NCI-H524 treated with DMSO at 0.1 percent for 48 hours (cell line): ENCODE data around the gene KANSL1L.
"Not testable (repeated sequence)": the region's sequence is repeated elsewhere in the genome, so short reads cannot be mapped to it uniquely, and the experiment has no call there.

Experiments used
- DNase-seq: peaks from one replicate; lab custom pipeline; 2025; lab: John Stamatoyannopoulos, UW

KANSL1L gene

DNA sequence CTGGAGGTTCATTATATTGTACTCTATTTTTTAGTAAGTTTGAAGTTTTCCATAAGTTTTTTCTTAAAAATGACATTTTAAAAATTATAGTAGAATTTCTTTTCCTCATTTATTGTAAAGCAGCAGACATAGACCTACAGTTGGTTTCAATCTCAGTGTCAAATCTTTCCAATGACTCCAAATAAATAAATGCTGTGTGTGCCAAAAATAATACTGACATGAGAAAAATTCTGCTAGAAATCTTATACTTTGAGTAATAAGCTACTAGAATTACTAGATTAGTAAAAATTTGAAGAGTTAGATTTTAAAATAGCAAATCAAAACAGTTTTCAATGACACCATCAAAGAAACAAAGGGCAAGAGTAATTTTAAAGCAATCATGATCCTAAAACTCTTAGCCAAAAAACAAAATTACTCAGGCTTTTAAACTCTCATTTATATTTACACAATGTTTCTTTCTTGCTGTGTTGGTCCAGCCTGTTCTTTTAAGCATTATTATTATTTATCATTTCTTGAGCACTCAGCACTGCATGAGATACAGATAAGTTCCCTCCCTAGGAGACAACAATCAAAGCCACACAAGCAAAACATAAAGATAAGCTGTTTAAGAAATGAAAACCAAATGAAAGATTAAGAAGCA lies 8.3 kb upstream of the KANSL1L start:
- no peak for DNase-seq

- no peak for DNase-seq
These were observed 6.6 kb upstream of the KANSL1L start for GRCh38 chr2:210177769-210178168.

GRCh38 chr2:210177115-210177514 lies 5.9 kb upstream of the KANSL1L start:
- DNase-seq, result not testable (repeated sequence)

DNA sequence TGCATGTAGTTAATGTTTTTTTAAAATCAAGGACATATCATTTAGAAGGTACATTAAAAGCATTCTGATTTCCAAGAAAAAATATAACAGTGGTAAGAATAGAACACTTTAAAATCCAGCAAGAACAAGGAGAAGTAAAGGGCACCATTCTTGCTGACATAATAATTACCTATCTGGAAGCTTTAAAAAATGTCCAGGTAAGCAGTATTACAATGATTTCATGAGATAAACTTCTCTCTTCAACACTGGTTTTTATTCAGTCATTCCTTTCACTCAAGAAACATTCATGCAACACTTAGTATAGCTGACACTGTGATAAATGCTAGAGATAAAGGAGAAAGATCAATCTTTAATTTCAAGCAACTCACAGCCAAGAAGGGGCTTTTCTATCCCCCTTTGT lies 2.9 kb upstream of the KANSL1L start:
- no peak for DNase-seq

DNA sequence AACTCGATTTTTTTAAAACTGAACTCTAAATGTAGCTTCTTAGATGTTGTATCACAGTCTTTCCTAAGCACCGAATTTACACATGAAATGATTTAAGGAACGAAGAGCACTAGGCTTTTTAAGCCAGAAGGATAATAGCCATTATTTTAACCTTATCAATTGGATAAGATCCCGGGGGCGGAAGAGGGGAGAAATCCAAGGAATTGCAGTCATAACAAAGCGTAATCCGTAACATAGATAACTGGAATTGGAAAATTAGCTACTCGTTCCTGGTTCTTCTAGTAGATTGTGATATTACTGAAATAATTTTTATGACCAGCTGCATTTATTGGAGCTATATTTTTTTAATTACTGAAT lies 988 bp upstream of the KANSL1L start:
- DNase-seq, result peak; percentile 16

DNA sequence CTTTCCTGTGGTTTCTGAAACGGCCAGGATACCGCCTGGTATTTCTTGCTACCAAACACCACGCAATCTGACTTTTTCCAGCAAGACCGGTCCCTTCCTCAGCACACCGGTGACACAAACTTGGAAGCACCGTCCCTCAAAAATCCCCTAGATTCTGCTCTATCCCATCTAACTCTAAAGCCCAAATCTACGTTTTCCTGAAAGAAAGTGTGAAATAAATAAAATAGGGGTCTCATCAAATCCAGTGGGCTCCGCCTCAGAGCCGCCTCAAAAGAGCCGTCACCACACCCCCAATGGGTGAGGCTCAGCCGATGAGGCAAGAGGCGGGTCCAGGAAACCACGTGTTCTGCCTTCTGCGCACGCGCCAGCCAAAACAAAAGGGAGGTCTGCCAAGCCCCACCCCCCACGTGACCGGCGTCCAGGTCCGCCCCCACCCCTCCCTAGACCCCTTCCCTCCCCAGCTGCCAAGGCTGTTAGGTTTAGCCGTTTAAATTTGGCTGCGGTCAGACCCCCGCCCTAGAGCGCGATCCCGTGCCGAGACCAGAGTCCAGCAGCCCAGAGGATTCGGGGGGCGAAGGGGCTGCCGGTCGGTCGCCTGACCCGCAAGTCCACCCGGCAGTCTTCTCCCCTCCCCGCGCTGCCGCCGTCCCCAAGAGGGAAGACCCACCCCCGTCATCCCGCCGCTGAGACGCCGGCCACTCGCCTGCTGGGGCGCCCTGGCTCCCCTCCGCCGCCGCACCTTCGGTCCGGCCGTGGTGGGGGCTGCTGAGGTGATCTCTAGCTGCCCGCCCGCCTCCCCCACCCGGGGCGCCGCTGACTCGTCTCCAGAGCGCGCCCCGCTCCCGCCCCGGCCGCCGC lies 534 bp downstream of the KANSL1L start:
- peak; percentile 54 for DNase-seq

DNA sequence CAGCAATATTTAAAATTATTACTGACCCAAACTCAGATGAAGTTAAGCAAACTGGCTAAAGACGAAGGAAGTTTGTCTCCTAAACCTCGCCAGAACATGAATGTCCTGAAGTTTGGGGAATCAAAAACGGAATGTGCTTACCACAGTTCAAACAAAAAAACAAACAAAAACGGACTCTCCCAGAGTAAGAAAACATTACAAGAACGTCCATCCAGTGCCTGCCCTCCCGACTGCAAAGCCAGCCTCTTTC lies 1.1 kb downstream of the KANSL1L start:
- DNase-seq, result no peak

GRCh38 chr2:210169516-210170195 lies 1.6 kb downstream of the KANSL1L start:
- no peak for DNase-seq

DNA sequence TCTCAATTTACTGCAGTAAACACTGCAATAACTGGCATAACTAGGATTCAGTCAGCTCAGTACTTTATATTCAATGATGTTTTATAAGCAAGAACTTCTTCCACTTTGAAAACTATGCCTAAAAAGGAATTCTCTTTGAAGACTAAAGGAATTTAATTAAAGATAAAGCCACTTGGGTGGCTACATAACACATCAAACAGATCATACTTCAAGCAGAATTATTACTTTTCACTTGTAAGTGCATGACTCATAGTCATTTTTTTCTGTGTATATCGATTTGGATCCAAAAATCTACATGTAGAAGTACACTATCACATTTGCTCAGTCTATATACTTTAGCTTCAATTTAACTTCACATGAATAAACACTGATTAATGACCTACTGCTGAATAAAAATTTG lies 4.0 kb downstream of the KANSL1L start:
- DNase-seq, result no peak

GRCh38 chr2:210162466-210163124 lies 8.6 kb downstream of the KANSL1L start:
- DNase-seq, result no peak

GRCh38 chr2:210159059-210159458 lies 12.2 kb downstream of the KANSL1L start:
- no peak for DNase-seq

- peak; percentile 71 for DNase-seq
These were observed 13.0 kb downstream of the KANSL1L start for GRCh38 chr2:210158236-210158635.

GRCh38 chr2:210157526-210157925 lies 13.7 kb downstream of the KANSL1L start:
- no peak for DNase-seq

- DNase-seq, result no peak
These were observed 23.6 kb downstream of the KANSL1L start for GRCh38 chr2:210147614-210148013.

DNA sequence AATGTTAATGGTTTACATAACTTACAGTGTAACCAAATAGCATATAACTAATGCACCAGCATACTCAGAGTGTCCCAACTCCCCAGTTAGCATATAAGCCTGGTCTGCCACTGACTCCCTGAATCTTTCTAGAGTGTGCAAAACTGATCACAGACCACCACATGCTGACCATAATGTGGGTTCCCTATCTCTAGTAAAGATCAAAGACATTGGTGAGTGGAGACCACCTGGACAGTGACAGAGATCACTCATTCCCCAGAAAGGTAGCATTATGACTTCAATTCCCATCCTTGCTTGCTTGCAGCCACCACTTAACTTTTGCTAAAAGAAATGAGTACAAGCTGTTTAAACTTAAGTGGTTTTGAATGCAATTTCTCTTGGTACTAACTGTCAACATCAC lies 39.0 kb downstream of the KANSL1L start:
- no peak for DNase-seq

- DNase-seq, result no peak
These were observed 42.2 kb downstream of the KANSL1L start for GRCh38 chr2:210128961-210129360.

DNA sequence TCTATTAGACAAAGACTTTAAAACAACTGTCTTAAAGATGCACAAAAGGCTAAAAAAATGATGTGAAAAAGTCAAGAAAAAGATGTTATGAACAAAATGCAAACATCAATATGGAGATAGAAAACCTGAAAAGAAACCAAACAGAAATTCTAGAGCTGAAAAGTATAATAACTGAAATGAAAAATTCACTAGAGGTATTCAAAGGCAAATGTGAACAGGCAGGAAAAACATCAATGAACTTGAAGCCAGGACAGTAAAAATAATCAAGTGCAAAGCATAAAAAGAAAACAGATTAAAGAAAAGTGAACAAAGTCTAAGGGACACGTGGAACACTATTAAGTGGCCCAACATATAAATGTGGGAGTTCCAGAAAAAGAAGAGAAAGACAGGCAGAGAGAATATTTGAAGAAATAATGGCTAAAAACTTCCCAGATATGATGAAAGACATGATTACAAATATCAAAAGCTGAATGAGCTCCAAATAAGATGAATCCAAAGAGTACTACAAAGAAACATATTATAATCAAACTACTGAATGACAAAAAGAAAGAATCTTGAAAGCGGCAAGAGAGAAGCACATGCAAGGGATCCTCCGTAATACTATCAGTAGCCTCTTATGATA lies 57.5 kb downstream of the KANSL1L start:
- no peak for DNase-seq

DNA sequence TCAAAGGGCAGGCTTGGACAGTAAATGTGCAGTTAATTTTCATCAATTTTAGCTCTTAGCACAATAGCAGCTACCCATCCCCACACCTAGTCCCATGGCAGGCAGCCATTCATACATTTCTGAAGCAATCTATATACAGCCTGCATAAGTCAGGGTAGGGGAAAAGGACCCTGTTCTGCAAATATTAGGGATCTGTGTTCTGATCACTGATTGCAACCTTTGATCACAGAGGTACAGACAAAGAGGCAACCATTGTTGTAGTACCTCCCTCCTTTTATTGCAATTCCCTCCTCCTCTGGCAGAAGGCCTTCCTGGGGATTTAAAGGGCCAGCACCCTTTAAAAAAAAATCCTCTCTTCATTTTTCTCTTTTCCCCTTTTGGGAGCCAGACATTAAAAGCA lies 58.3 kb downstream of the KANSL1L start:
- no peak for DNase-seq

DNA sequence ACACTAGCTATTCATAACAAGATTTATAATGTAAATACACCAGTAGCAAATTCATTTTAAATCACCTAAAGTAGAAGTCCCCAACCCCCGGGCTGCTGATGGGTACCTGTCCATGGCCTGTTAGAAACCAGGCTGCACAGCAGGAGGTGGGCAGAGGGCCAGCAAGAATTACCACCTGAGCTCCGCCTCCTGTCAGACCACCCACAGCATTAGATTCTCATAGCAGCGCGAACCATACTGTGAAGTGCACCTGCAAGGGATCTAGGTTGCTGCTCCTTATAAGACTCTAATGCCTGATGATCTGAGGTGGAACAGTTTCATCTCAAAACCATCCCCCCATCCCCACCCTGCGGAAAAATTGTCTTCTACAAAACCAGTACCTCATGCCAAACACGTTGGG lies 71.3 kb downstream of the KANSL1L start:
- DNase-seq, result no peak

GRCh38 chr2:210094787-210095186 lies 76.4 kb downstream of the KANSL1L start:
- DNase-seq, result no peak

- DNase-seq, result no peak
These were observed 78.4 kb downstream of the KANSL1L start for GRCh38 chr2:210092791-210093190.

GRCh38 chr2:210086930-210087329 lies 84.3 kb downstream of the KANSL1L start:
- DNase-seq, result no peak
